GM23338 (cell line): ENCODE measurements around the gene DAAM2. TPM values are rescaled to one million over a fixed set of nuclear protein-coding genes. Genes with fewer than 3 reads are reported as not detected.

Experiments
- ATAC-seq: fragments of 200-7000 bp; cut with Tn5 transposase; 3 replicates; pipeline ENCODE4 v1.9.1; 2020
- DNase-seq: peaks from one replicate; pipeline ENCODE4 v3.0.0-alpha.2; 2015; ENCODE audit warnings: low spot score
- H2AFZ ChIP-seq: fragments of 200-600 bp; sonication (generic); 2 replicates; pipeline ENCODE4 v1.8.0; 2016; ENCODE audit warnings: antibody characterized with exemption, mild to moderate bottlenecking, moderate library complexity
- H3F3A ChIP-seq: fragments of 200-600 bp; sonication (generic); replicated peaks from 2 replicates; pipeline ENCODE4 v1.8.0; 2017; ENCODE audit warnings: antibody characterized with exemption, mixed run types, low read depth
- H3K27ac ChIP-seq: fragments of 200-600 bp; sonication (generic); 2 replicates; pipeline ENCODE4 v1.6.1; 2016; ENCODE audit warnings: low read depth
- H3K27me3 ChIP-seq: fragments of 200-600 bp; sonication (generic); 2 replicates; pipeline ENCODE4 v1.8.0; 2016; ENCODE audit warnings: mild to moderate bottlenecking, mixed run types, moderate library complexity; ENCODE audit not compliant: insufficient read depth
- H3K36me3 ChIP-seq: fragments of 200-600 bp; sonication (generic); 2 replicates; pipeline ENCODE4 v1.8.0; 2016; ENCODE audit warnings: mild to moderate bottlenecking; ENCODE audit not compliant: insufficient read depth
- H3K4me1 ChIP-seq: fragments of 200-600 bp; sonication (generic); 2 replicates; pipeline ENCODE4 v1.8.0; 2016; ENCODE audit warnings: mild to moderate bottlenecking, moderate library complexity; ENCODE audit not compliant: insufficient read depth
- H3K4me2 ChIP-seq: fragments of 200-600 bp; sonication (generic); 2 replicates; pipeline ENCODE4 v1.7.1; 2017; ENCODE audit warnings: mixed run types
- H3K4me3 ChIP-seq: fragments of 200-600 bp; sonication (generic); 2 replicates; pipeline ENCODE4 v1.6.1; 2016; ENCODE audit warnings: mixed run types
- H3K79me2 ChIP-seq: fragments of 200-600 bp; sonication (generic); replicated peaks from 2 replicates; pipeline ENCODE4 v1.8.0; 2017; ENCODE audit warnings: mild to moderate bottlenecking; ENCODE audit not compliant: insufficient read depth
- H3K9me2 ChIP-seq: fragments of 200-600 bp; sonication (generic); 2 replicates; pipeline ENCODE4 v1.8.0; 2017; ENCODE audit not compliant: insufficient read depth
- H4K20me1 ChIP-seq: fragments of 200-600 bp; sonication (generic); replicated peaks from 2 replicates; pipeline ENCODE4 v1.8.0; 2017; ENCODE audit warnings: mild to moderate bottlenecking; ENCODE audit not compliant: insufficient read depth
- H3K27ac Mint-ChIP-seq: 2 replicates; pipeline ENCODE4 v1.8.0; 2020; ENCODE audit warnings: inconsistent platforms, mild to moderate bottlenecking, moderate library complexity, mixed read lengths
- H3K27me3 Mint-ChIP-seq: 3 replicates; pipeline ENCODE4 v1.8.0; 2022; ENCODE audit warnings: low read depth, mild to moderate bottlenecking, moderate library complexity, mixed read lengths, inconsistent platforms; ENCODE audit not compliant: insufficient read depth, poor library complexity
- H3K36me3 Mint-ChIP-seq: 3 replicates; pipeline ENCODE4 v1.8.0; 2021; ENCODE audit warnings: low read depth, mild to moderate bottlenecking, inconsistent platforms, moderate library complexity, mixed read lengths
- H3K4me1 Mint-ChIP-seq: 3 replicates; pipeline ENCODE4 v1.8.0; 2020; ENCODE audit warnings: mild to moderate bottlenecking, inconsistent platforms, mixed read lengths
- H3K4me3 Mint-ChIP-seq: 3 replicates; pipeline ENCODE4 v1.8.0; 2021; ENCODE audit warnings: moderate library complexity, mild to moderate bottlenecking, inconsistent platforms, mixed read lengths
- H3K9me3 Mint-ChIP-seq: 3 replicates; pipeline ENCODE4 v1.8.0; 2020; ENCODE audit warnings: moderate library complexity, mild to moderate bottlenecking, inconsistent platforms, mixed read lengths
- CTCF ChIP-seq, 2 experiments: fragments of 200-600 bp in 1 of 2; sonication (generic) in 1 of 2; conservative IDR thresholded peaks; 2 replicates each; pipeline versions ENCODE4 v1.5.1 to v1.6.1; 2016 to 2017; ENCODE audit warnings: antibody characterized with exemption in 2 of 2, low read depth in 2 of 2, mild to moderate bottlenecking in 2 of 2, moderate library complexity in 1 of 2
- EZH2 ChIP-seq: fragments of 200-600 bp; sonication (generic); IDR thresholded peaks from one replicate; pipeline ENCODE4 v1.8.0; 2017; ENCODE audit warnings: antibody characterized with exemption, mild to moderate bottlenecking, low read depth; ENCODE audit not compliant: unreplicated experiment
- JUNB ChIP-seq: IDR thresholded peaks from one replicate; pipeline ENCODE4 v1.6.1; 2016; ENCODE audit warnings: antibody characterized with exemption; ENCODE audit not compliant: unreplicated experiment
- POLR2AphosphoS5 ChIP-seq: IDR thresholded peaks from 2 replicates; pipeline ENCODE4 v1.6.1; 2016; ENCODE audit warnings: antibody characterized with exemption, low read depth
- REST ChIP-seq: IDR thresholded peaks from one replicate; pipeline ENCODE4 v1.6.1; 2018; ENCODE audit warnings: antibody characterized with exemption; ENCODE audit not compliant: unreplicated experiment
- ZNF114 ChIP-seq: fragments of 250-450 bp; sonication (Bioruptor Pico); IDR thresholded peaks from 2 replicates; pipeline ENCODE4 v1.5.0; 2020; ENCODE audit warnings: mild to moderate bottlenecking, moderate library complexity
- ZNF331 ChIP-seq: fragments of 250-450 bp; sonication (Bioruptor Pico); IDR thresholded peaks from 2 replicates; pipeline ENCODE4 v1.5.0; 2020; ENCODE audit warnings: low read depth, mild to moderate bottlenecking, moderate library complexity
- polyA plus RNA-seq: library from polyadenylated mRNA; unstranded; fragments of >200 nt; fragmentation: Nextera tagmentation; extraction: Ambion mirVana; gene quantifications from 2 replicates; pipeline ENCODE4 v1.2.1, GENCODE V29; 2016
- total RNA-seq: library from RNA; depleted of rRNA; stranded (reverse); fragments of >200 nt; shearing (Covaris generic); gene quantifications from 2 replicates; pipeline ENCODE4 v1.2.3, GENCODE V29; 2014

The DAAM2 gene
- total and polyA plus RNA-seq, 2 experiments from 2014 or later = 1.4 to 4.9 TPM

GRCh38 chr6:39902786-39903465, 110.8 kb downstream of the DAAM2 start:
- Histone ChIP-seq H3K4me2 (no peak overlapping the region), H3K27me3 (no peaks in the 10 kb centered on the region), H3K9me2 (peaks cover 8% of the 10 kb centered on the region; the same call in 1 of the 2 replicates), H3K79me2 (no peaks in the 10 kb centered on the region), H3K27ac (no peak overlapping the region), H3F3A (no peaks in the 10 kb centered on the region), H2AFZ (no peak overlapping the region), H4K20me1 (no peaks in the 10 kb centered on the region), H3K4me3 (no peak overlapping the region), H3K4me1 (peaks cover 7% of the 10 kb centered on the region), H3K36me3 (no peaks in the 10 kb centered on the region)
- Mint-ChIP-seq H3K36me3 (peaks cover 32% of the 10 kb centered on the region), H3K27ac (no peak overlapping the region), H3K4me3 (no peak overlapping the region), H3K27me3 (peaks cover 15% of the 10 kb centered on the region), H3K4me1 (peaks cover 10% of the 10 kb centered on the region), H3K9me3 (no peaks in the 10 kb centered on the region)
- TF ChIP-seq ZNF114 (CRISPR knock-in tag) (no peak), POLR2AphosphoS5 (0 out of 2 replicates have a peak, but pooled peaks have one; percentile 8), CTCF (conservative IDR thresholded peaks at IDR 0.05; ENCODE audit: low read depth in 2 of 2) (0 out of 4 replicates have a peak, but pooled peaks of 1 of the 2 experiments have one; percentile 14)
- ATAC-seq = no peak
- DNase-seq = no peak

GRCh38 chr6:39903656-39904055, 111.5 kb downstream of the DAAM2 start:
- ATAC-seq (no peak), DNase-seq (no peak)
- no peaks in the 10 kb centered on the region for H3K9me3 Mint-ChIP-seq
- no peaks in the 10 kb centered on the region for H3K4me1 ChIP-seq
- H3K36me3 Mint-ChIP-seq = peaks cover 32% of the 10 kb centered on the region
- H3K4me3 Mint-ChIP-seq = no peak overlapping the region
- H3K9me2 ChIP-seq = peaks cover 4% of the 10 kb centered on the region; the same call in 1 of the 2 replicates
- H3K27me3 ChIP-seq = no peaks in the 10 kb centered on the region
- no peak overlapping the region for H3K27ac ChIP-seq
- no peaks in the 10 kb centered on the region for H3K79me2 ChIP-seq
- no peak overlapping the region for H3K4me3 ChIP-seq
- no peaks in the 10 kb centered on the region for H3F3A ChIP-seq
- H3K27me3 Mint-ChIP-seq = peaks cover 15% of the 10 kb centered on the region
- H3K36me3 ChIP-seq = no peaks in the 10 kb centered on the region
- H2AFZ ChIP-seq = no peak overlapping the region
- no peaks in the 10 kb centered on the region for H4K20me1 ChIP-seq
- H3K4me1 Mint-ChIP-seq = 0 out of 3 replicates have a peak, but pooled peaks cover 3% of the 10 kb centered on the region
- no peak overlapping the region for H3K27ac Mint-ChIP-seq
- TF ChIP-seq EZH2 = no peak
- TF ChIP-seq ZNF331 (CRISPR knock-in tag) = no peak
- no peak overlapping the region for H3K4me2 ChIP-seq

- no peak overlapping the region for H2AFZ ChIP-seq
- no peaks in the 10 kb centered on the region for H3K36me3 ChIP-seq
- H3K27me3 Mint-ChIP-seq = peaks cover 8% of the 10 kb centered on the region
- no peaks in the 10 kb centered on the region for H3K79me2 ChIP-seq
- no peaks in the 10 kb centered on the region for H3K27me3 ChIP-seq
- no peak for TF ChIP-seq JUNB
- TF ChIP-seq CTCF (conservative IDR thresholded peaks at IDR 0.05; ENCODE audit: low read depth in 2 of 2) = peak in 1 of 2 experiments; percentile 24; a peak in 2 of 4 replicates
- TF ChIP-seq REST = no peak
- H3K36me3 Mint-ChIP-seq = peaks cover 34% of the 10 kb centered on the region
- no peaks in the 10 kb centered on the region for H3K4me1 ChIP-seq
- H3K27ac ChIP-seq = no peak overlapping the region
- no peak overlapping the region for H3K4me3 Mint-ChIP-seq
- H3K9me2 ChIP-seq = no peaks in the 10 kb centered on the region; the same call in 1 of the 2 replicates
- ATAC-seq (no peak), DNase-seq (no peak)
- no peak overlapping the region for H3K27ac Mint-ChIP-seq
- no peak overlapping the region for H3K4me2 ChIP-seq
- H3K4me1 Mint-ChIP-seq = 0 out of 3 replicates have a peak, but pooled peaks cover 1% of the 10 kb centered on the region
- H4K20me1 ChIP-seq = no peaks in the 10 kb centered on the region
- H3K4me3 ChIP-seq = no peak overlapping the region
- no peaks in the 10 kb centered on the region for H3K9me3 Mint-ChIP-seq
- no peaks in the 10 kb centered on the region for H3F3A ChIP-seq
Observed at GRCh38 chr6:39904946-39905639, 112.9 kb downstream of the DAAM2 start.
